Lower leg skin (tissue), 3 donors: ENCODE measurements around the gene TPBGL.

Source experiments
- POLR2A ChIP-seq, 2 donors: fragments of 450-650 bp; IDR thresholded peaks; one replicate each; pipeline ENCODE4 v1.6.1; 2016 to 2017; ENCODE audit warnings: antibody characterized with exemption in 2 of 2, mild to moderate bottlenecking in 1 of 2, moderate library complexity in 1 of 2
- TF ChIP-seq, protein P1 (sequence below), 3 donors: fragments of 450-650 bp; IDR thresholded peaks; one replicate each; pipeline ENCODE4 v1.5.1; 2016; ENCODE audit warnings: antibody characterized with exemption in 3 of 3, mild to moderate bottlenecking in 3 of 3, moderate library complexity in 2 of 3

GRCh38 chr11:75281469-75282095 is 41.0 kb downstream of the TPBGL start:
- TF ChIP-seq, protein P1, sequence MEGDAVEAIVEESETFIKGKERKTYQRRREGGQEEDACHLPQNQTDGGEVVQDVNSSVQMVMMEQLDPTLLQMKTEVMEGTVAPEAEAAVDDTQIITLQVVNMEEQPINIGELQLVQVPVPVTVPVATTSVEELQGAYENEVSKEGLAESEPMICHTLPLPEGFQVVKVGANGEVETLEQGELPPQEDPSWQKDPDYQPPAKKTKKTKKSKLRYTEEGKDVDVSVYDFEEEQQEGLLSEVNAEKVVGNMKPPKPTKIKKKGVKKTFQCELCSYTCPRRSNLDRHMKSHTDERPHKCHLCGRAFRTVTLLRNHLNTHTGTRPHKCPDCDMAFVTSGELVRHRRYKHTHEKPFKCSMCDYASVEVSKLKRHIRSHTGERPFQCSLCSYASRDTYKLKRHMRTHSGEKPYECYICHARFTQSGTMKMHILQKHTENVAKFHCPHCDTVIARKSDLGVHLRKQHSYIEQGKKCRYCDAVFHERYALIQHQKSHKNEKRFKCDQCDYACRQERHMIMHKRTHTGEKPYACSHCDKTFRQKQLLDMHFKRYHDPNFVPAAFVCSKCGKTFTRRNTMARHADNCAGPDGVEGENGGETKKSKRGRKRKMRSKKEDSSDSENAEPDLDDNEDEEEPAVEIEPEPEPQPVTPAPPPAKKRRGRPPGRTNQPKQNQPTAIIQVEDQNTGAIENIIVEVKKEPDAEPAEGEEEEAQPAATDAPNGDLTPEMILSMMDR (IDR thresholded peaks at IDR 0.05) = no peak
- no peak for TF ChIP-seq POLR2A (IDR thresholded peaks at IDR 0.05)
